NCI-H1048 (cell line): ENCODE results near the gene PRKCE.

Experiments used
- DNase-seq: peaks from one replicate; lab custom pipeline; 2025; lab: John Stamatoyannopoulos, UW

The PRKCE gene

DNA sequence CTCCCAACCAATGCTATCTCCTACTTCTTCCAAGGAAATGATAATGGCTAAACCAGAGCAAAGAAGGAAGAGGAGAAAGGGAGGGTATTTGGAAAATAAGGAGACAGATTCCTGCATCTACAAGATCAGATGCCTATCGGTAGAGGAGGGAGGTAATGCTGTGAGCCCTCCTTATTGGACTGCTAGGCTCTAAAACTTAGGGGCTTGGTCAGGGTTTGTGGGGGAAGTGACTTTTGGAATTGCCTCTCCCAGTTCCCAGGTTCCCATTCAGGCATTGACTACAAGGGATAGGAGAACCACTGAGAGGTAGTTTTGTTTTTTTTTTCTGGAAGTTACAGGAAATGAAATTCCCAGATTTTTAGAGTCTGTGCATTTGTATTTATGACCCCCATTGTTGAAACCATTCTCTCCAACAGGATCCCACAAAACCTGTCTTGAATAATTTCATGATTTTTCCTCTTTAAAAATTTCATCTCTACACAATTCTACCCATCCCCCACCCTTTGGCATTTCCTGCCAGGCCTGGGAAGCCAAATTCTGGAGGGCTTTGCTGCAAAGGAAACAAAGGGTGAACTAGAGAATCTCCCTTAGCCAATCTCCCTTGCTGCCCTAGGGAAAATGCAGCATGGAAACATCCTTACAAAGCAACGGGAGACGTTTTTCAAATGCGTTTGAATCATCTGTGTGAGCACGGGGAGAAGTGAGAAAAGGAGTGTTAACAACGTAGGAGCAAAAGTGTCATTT, 363.6 kb downstream of the PRKCE start:
- no peak for DNase-seq

DNA sequence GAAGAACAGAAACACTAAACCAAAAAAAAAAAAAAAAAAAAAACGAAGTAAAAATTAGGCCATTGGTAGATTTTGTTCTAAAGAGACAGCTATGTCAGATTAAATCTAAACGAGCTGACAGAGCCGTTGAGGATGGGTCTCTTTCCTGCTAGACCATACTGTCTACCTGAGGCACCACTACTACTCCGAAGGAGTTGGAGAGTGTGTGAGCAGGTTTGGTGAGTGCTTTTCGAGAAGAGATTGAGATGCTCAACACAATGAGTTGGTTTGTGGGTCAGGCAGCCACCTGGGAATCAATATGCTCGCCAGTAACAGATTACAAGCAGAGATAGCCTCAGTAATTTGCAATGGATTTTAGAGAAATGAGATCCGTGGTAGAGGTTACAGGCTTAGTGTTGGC, 364.2 kb downstream of the PRKCE start:
- DNase-seq, result no peak

DNA sequence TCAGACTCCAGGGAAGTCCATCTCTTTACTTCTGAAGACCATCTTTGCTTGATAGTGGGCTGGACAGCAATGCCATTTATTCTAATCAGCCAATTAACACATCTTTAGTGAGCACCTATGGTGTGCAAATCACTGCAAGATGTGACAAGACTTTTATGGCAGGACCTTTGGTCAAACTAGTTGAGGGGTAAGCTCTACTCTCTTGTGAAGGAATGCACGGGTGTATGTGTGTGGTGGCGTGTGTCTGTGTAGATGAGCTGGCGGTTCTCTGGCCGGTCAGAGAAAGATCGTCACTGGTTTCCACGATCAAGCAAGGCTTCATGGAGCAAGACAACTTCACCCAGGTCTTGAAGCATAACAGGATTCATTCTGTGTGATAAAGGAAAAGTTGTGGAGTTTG, 364.6 kb downstream of the PRKCE start:
- DNase-seq, result no peak

DNA sequence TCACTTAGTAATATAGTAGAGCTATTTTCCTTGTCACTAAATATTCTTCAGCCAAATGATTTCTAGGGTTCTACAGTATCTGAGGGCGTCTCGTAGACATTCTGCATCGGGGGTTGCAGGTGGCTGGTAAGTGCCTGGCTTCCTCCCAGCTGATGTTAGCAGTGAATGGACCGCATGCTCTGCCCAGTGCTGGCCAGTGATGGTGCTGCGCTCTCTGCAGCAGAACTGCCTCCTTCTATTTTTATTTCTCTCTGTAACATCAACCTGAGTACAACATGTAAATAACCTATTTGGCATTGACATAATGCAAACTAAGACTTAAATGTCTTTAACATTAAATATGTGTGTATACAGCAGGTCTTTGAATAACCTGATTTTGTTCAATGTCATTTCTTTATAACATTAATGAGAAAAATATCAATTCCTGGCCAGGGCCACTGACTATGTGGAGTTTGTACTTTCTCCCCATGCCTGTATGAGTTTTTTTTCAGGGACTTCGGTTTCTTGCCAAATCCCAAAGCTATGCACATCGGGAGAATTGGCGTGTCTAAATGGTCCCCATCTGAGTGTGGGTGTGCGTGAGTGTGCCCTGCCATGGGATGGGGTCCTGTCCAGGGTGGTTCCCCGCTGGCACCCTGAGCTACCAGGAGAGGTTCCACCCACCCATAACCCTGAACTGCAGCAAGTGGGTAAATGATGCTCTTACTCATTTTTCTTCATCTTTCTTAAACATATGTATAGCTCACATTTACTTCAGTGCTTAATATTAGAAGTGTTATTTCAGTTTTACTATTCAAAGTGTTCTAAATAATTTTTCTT, 367.5 kb downstream of the PRKCE start:
- DNase-seq, result no peak

DNA sequence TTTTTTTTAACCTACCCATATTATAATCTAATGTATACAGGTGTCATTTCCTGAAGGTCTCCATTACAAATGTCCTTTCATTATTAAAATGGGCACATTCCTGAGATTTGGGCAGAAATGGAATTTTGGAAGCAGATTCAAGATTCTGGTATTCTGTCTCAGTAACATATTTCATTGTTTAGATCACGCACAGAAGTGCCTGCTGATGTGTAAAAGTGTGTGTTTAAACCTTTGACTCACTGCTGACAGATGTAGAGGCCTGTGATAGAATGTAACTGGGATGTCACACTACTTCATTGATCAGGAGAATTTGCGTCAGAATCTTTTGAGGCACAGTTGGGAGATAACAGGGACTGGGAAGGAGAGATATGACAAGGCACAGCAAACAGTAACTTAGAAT, 368.9 kb downstream of the PRKCE start:
- no peak for DNase-seq

DNA sequence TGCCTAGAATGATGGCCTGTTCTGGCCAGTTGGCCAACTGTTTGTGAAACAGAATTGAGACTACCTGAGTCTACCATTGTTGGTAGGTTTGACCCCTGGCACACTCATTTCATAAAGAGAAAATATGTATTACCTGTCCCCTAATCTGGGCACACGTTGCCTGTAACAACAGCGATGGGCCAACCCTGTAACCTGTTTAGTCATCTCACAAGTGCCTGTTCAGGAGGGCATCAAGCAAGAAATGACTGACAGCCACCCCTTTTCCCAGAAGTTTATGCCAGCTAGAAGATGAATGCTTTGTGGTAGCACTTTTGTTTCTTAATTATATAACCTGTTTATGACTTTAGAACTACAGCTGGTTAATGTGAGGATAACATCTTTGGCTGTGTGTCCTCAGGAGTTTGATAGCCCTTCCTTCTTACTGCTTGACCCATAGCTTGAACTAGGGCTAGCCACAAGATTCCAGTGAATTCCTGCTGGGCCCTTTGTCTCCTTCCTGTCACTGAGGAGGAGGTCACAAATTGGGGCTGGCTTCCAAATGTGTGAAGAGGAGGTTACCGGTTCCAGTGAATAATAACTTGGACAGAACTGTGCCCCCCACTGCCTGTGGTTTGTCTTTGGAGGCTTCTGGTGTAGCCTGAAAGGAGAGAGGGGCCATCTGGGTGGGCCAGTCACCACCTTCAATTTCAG, 371.8 kb downstream of the PRKCE start:
- no peak for DNase-seq

DNA sequence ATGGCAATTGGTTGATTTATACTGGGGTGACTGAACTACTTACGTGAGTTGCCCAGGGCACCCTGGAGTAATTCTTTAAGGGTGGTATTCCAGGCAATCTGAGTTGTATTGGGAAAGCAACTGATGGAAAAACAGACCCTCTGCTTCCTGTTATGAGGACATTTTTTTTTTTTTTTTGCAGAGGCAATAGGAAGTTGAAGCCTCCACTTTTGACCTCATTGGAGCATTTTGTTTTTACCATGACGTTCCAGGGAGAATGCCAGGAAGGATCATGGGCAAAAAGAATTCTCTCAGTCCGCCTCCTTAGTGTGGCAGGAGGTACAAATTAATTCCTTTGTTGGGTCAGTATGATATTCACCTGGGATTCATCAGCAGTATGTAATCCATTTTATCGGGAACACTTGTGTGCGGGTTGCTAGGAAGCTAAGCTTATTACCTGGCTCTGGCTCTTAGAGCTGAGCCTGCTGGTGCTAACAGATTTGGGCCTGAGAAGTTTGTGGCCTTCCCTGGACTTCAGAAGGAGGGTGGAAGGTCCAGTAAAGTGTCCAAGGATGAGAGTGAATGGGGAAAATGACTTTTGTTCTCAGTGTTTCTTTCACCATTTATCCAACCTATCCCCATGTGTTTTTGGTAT, 372.8 kb downstream of the PRKCE start:
- DNase-seq, result no peak

DNA sequence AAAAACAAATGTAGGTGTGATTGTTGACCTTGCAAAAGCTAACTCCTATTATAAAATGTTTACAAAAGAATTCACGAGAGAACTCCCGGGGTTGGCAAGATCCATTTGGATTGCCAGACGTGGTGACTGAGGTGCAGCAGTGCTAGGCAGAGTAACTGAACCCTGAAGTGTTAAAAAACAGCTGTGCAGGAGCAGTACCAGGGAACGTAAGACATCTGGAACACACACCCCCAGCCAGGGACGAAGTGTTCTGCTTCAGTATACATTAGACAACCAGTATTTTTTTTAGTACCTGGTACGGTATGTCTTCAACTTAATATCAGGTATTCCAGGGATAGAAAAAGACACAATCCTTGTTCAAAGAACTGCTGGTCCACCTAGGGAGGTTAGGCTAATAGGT, 373.6 kb downstream of the PRKCE start:
- DNase-seq, result no peak

DNA sequence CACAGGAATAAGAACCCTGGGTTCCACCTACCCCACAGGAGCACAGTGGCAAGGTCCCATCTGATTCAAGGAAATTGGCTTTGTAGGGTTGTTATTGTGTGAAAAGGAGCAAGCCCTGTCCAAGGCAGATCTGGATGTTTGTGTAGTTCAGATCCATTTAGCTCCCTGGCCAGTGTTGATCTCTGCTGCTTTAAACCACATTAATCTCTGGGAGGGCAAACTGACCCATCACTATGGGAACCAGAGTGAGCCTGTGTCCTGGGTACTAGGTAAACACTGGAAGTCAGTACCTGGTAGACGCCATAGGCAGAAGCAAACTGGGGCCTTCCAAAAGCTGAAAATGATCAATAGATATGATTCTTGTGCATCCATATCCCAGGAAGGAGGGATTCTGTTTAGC, 374.2 kb downstream of the PRKCE start:
- no peak for DNase-seq

DNA sequence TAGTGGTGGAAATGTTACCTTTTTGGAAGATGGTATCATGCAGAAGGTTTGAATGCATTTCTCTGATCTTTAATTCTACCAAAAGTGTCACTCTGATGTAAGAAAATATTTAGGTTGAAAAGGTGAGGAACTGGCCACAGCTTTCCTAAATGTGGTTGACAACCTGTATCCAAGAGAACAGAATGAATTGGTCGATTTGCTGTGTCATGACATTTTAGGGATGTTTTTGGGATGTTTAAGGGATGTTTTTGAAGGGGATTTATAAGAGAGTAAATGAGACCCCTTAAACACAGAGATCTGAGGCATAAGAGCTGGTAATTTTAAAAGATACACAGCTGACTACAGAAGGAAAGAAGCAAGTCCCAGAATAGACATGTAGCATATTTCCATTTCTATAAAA, 375.0 kb downstream of the PRKCE start:
- no peak for DNase-seq

DNA sequence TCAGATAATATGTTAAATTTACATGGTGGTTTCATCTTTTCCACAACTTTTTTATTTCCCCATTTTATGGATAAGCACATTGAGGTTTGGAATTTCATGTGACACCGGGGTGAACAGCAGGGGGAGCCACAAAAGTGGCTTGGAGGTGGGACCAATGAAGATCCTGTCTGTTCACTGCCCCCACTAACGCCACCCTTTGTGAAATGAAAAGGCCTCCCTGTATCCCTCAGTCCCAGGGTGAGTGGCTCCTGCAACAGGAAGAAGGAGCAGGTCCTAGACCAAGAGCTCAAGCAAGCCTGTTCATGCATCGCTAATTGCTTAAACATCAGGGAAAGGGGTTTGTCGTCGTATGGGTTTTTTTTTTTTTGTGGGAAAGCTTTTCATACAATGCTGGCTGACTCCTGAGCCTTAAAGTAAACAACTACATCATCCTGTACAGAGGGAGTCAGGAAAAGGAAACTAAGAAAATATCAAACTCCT, 377.9 kb downstream of the PRKCE start:
- DNase-seq, result no peak

DNA sequence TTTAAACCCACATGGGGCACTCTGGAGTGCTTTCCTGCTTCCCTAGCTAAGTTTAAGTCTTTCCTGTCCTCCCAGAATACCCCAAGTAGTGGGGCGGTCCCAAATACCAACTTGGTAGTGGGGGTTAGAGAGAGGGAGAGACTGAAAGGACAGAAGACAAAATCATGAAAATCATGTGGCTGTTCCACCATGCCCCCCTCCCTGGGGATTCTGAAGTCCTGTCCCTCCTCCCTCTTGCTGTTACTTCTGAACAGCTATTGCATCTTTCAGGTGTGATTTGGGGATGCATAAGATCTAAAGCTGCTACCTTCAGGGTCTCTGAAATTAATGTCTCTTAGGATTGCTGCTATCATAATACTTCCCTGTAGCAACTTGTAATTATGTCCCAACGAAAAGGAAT, 378.9 kb downstream of the PRKCE start:
- no peak for DNase-seq

DNA sequence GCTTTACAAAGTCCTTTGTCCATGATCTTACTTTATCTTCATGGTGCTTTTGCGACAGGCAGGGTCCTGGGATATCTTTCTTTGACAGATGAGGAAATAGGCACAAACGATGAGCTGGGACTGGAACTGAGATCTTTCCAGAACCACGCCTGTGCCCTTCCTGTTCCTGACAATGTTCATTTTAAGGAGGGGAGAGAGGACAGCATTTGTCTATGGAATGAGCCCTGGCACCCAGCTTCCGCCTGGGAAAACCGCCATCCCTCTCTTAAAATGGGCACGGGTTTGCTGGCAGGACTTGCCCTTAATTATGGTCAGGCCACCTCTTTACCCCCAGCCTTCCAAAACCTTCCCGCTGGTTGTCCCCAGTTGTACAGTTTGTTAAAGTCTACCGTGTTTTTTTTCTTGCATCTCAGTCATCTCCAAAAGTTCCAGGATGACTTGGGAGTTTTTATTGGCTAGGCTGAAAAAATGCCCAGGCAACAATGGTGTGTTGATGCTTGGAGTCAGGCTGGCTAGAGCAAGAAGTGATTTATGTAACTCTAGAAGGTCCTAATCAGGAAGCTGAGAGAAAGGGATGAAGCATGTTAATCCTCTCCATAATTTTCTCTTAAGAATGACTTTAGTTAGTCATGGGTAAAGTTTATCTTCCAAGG, 380.8 kb downstream of the PRKCE start:
- DNase-seq, result no peak

DNA sequence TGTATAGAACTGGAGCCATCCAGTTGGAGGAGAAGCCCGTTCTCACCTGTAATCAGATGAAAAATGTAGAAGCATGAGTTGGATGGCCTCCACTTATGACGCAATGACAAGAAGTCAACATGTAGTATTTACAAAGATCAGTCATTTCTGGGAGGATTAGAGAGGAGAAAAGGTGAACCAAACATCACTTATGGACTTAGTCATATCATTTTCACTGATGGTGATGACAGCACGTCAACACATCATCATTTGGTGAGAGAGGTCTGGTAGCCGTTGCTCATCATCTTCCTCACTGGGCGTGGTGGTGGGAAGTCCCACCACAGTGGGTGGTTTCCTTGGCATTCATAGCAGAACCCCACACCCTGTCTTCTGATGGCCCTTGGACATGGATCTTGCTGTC, 381.5 kb downstream of the PRKCE start:
- no peak for DNase-seq

DNA sequence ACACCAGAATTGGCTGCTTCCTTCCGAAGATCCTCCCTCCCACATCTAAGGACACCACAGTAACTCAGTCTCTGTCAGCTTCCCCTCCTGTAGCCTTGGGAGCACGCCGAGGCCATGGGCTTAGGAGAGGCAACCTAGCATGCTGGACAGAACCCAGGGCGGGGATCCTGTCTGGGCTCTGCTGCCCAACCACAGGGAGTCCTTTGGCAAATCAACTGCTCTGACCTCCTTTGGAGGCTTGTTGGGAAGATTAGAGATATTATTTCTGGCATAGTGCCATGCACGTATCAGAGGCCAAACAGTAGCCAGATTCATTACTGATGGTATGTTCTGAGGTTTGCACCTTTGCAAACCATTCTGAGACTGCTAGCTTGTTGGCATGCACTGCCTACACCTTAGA, 383.1 kb downstream of the PRKCE start:
- no peak for DNase-seq

DNA sequence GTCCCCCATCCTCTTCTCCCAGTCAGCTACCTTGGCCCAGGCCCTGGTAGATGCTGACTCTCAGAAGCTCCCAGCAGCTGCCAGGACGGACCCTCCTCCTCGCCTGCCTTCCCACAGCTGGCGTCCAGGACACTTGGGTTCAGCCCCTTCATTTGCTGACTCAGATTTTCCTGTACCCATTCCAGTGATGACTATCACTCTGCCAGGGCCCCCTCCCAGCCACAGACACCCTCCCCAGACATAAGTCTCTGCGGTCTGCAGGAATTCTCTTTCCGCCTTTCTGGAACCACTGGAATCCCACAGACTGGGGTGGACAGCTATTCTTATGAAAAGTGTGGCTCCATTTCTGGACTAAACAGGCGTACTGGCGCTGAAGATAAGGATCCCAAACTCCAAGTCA, 385.5 kb downstream of the PRKCE start:
- no peak for DNase-seq

DNA sequence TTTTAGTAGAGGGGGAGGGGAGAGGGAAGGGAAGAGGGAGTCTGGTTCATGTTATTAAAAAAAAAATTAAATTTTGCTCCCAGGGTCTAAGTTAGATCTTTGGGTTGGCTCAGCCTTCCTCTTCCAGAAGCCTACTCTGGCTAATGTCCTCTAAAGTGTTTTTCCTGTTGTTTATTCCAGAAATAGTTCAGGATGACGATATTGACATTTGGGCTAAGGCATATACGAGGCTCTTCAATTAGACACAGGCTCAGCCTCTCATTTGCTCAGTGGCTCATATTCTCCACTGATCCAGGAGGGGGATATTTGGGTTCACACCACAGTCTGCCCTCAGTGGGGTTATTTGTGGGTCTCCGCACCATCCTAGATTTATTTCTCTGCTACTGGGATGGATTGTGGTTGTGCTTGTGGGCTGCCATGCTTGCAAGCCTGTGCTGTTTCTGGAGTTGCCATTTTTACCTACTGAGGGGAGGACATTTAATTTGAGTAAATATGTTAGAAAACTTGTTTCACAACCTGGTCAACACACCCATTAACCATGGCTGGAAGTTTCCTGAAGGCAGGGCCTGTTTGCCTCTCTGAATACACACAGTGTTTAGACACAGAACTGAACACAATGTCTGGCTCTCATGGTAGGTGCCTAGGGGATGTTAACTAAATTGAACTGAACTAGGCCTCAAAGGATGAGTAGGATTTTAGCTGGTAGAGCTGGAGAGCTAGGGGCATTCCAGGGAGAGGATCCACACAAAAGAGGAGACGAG, 388.2 kb downstream of the PRKCE start:
- DNase-seq, result no peak

DNA sequence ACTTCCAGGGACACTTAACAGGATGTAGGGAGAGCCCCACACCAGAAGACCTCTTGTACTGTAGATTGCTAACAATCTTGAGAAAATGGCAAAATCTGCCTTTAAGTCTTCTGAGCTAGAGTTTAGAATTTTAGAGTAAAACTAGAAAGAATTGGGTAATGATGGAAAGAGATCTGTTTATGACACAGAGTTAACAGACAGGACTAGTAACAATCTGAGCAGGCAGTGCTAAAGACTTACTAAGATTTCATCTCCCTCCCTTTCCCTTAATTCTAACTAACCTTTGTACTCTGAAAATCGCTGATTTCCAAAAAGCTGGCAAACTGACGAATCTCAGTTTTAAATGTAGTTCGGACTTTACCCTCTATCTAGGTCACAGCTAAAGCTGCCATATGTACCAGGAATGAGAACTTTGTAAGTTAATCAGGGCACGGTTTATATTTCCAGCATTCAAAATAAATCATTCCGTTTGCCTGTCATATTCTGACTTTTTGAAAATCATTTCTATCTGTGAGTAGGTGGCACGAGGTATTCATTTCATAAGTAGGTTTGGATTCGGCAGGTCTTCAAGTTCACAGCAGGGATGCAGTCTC, 389.2 kb downstream of the PRKCE start:
- DNase-seq, result no peak

DNA sequence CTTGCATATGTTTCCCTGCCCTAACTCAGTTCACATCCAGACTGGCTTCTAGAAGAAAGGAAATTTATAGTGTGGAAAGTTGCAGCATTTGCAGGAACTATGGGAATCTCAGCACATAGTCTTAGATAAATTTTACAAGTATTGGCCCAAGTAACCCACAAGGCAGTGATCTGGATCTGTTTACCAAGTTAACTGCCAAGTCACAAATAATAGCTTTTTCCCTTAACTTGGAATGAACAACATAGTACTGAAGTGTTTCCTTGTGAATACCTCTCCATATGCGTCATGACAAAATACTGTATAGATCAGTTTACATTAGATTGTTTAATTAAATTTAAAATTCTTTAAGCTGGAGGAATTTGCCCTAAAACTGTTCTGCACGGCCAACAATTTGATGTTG, 390.0 kb downstream of the PRKCE start:
- no peak for DNase-seq

DNA sequence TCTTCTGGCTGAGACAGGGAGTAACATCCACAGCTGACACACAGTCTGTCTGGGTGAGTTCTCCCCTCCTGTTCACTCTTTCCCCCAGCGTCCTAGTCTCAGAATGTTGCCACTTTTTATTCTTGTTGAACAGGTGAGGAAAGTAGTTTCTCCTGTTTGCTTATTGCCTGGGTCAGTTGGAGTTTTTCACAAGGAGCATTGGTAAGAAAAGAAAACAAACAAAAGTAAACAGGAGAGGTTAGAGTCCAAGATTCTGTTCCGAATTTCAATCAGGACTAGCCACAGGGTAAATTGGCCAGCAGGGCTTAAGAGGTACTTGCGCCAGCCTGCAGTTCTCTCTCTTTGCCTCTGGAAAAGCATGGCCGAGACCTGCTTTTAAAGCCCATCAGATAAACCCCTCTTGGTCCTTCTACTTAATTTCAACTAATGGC, 390.7 kb downstream of the PRKCE start:
- DNase-seq, result no peak

DNA sequence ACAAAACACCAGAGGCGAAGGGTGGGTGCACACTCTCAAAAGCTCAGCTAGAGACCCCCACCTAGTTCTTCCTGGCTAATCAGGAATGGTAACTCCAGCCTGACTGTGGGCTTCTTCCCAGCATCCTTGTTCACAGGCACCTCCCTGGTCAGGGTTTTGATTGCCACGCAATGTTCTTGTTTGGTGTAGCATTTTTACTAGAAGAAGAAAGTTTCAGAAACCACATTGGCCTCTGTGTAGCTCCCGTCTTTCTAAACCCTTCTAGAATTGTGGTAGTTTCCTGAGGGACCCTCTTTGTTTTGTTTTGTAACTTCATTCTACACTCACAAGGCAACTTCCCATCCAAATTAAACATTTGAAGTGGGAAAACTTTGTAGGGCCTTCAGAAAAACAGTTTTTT, 391.2 kb downstream of the PRKCE start:
- no peak for DNase-seq
